Measurements from ENCODE around the gene HES6. TPM values are rescaled to one million over a fixed set of nuclear protein-coding genes. Genes with fewer than 3 reads are reported as not detected.
"Not testable (repeated sequence)": the region's sequence is repeated elsewhere in the genome, so short reads cannot be mapped to it uniquely, and the experiment has no call there.

HES6 gene
- total RNA-seq, 1 donor from 2014 or later = 1.8 TPM

DNA sequence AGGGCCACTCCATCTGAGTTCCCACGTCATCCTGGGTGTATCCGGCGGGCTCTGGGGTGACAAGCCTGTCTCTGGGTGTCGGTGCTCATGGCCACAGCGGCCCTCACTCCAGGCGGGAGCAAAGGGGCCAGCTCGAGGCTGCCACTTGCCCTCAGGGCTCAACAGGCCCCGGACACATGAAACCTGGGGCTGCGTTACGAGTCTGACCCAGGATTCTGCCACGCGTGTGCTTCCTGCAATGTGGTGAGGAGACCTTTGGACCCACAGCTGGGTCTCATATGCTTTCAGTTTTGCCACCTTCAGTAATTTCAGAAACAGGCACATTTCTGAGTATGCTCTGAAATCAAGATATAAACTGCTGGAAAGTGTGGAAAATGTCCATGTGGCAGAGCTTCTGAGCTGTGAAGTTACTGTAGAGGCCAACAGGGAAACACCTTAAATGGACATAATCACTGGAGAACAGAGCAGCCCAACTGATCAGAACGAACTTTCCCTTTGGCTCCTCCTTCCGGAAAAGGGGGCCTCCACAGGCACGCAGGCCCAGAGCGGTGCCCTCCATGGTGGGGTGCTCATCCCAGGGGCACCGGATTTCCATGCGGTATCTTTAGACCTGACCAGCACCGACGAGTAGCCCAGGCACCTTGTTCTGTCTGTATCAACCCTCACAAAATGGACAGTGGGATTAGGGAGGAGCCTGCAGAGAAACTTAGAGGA, 34.5 kb upstream of the HES6 start:
- intact Hi-C loops (cut with micrococcal nuclease) = no loop called here

DNA sequence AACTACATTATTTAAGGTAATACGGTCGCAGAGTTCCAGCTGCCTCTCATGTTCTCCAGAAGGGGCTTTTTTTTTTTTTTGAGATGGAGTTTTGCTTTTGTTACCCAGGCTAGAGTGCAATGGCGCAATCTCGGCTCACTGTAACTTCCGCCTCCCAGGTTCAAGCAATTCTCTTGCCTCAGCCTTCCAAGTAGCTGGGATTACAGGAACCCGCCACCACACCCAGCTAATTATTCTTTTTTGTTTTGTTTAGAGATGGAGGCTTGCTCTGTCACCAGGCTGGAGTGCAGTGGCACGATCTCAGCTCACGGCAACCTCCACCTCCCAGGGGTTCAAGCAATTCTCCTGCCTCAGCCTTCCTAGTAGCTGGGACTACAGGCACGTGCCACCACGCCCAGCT, 33.6 kb upstream of the HES6 start:
- intact Hi-C loops (cut with micrococcal nuclease) = not testable (repeated sequence)

DNA sequence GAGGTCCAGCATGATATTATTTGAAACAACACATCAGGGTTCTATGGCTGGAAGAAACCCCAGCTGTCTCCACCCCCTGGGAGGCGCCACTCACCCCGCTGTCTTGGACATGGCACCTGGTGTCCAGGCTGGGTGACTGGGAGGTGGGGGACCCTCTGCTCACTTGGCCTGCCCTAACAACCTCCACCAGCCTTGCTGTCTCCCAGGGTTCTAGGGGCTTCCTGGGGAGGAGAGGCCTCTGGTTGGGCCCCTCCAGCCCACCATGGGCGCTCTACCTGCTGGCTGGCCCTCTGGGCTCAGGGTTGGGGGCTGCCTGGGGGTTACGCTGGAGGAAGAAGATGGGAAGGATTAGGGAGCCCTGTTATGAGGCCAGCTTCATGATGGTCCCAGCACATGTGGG, 32.3 kb upstream of the HES6 start:
- intact Hi-C loops (cut with micrococcal nuclease) = no loop called here

DNA sequence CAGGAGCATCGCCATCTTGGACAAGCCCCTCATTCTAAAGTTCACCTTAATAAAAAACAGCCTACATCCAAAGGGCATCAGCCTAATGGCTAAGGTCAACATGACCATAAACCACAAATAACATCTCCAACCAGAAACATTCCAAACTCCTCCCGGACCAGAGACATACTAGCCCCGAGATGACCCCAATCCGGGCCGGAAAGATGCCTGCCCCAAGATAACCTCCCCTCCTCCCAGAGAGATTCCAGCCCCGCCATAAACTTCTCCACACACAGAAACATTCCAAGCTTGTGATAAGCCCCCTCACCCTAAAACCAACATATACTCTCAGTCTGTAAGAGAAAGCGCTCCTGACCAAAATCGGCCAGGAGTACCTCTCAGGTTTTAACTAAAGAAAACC, 31.8 kb upstream of the HES6 start:
- intact Hi-C loops (cut with micrococcal nuclease) = not testable (repeated sequence)

DNA sequence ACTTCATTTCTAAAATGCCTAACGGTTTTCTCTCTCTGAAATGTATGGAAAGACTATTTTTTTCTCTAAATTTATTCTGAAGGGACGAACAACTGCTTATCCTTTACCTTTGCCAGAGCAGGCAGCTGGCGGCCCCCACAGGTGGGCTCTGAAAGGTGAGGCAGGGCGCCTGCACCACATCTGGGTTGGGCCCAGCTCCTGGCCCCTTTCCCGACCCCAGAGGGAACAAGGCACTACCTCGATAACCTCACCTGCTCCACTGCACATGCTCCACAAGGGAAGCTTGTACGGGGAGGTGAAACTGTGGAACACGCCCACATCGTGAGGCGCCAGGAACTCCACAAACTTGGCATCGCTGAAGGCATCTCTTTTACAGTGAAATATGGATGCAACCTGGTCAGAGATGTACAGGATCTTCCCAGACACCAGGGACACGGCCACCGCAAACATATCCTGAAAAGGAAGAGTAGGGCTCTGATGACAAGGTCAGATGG, 31.3 kb upstream of the HES6 start:
- intact Hi-C loops (cut with micrococcal nuclease) = no loop called here

DNA sequence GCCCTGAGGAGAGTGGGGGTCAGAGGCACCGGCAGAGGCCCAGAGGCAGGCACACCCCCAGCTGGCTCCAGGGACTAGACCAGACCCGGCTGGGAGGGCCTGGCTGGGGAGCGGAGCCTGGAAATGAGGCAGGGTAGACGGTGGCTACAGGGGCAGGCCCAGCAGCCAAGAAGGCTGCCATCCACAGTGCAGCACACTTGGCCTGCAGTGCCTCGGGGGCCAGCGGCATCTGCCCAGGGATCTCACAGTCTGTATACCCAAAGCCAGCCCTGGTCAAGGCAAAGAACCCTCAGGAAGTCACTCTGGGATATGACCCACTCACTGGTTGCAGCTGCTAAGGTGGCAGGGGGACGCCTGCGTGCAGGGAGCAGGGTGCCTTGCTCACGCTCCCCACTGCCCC, 30.8 kb upstream of the HES6 start:
- intact Hi-C loops (cut with micrococcal nuclease) = no loop called here

DNA sequence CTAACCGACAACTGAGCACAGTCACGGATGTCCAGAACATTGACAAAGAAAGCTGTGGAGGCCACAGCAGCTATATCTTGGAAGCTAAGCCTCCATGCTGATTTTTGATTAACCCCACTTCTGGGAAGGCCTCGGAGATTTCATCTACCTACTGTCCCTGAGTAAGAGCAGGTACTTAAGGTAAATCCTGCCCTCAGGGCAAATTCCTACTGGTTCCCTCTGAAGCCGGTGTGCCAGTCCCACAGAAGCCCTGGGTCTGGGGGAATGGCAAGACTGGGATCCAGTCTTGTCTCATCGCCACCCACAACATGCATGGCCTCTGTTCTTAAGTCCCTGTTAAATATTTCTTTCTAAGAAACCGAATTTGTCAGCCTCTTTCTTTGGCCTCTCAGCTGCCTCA, 29.9 kb upstream of the HES6 start:
- intact Hi-C loops (cut with micrococcal nuclease) = loop anchor here (10.0 kb wide), 1 partner anchor 495 kb away; no protein-coding TSS in a partner anchor

DNA sequence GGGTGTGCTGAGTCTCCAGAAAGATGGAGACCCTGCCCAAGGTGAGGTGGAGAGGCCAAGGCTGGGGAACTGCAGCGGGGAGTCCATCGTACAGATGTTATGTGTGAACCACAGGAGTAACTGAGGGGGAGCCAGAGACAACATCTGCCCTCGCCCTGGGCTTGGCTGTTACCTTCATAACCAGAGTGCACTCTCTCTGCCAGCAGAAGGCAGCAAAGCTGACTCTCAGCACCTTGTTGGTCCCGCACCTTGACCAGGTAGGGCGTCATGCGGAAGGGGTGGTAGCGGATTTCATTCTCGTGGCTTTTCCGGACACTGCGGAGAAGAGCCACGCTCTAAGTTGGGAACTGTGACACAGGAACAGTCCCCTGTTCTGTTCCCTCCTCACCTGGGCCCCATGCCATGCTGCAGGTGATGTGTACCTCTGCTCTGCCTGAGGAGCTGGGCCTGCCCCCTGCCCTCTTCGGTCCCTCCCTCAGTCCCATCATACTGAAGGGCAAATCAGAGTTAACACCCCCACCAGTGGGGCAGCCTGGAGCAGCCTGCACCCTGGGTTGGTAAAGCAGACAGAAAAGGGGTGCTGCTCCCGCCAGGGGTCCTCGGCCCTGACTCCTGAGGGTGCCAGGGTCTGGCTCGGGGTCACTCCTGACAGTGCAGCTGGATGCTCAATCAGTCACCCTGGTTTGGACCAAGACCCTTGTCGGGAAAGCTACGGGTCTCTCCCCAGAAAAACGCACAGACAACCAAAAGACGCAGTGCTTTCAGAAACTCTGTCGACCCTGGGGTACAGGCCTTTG, 28.2 kb upstream of the HES6 start:
- intact Hi-C loops (cut with micrococcal nuclease) = loop anchor here (10.0 kb wide), 1 partner anchor 493 kb away; no protein-coding TSS in a partner anchor

DNA sequence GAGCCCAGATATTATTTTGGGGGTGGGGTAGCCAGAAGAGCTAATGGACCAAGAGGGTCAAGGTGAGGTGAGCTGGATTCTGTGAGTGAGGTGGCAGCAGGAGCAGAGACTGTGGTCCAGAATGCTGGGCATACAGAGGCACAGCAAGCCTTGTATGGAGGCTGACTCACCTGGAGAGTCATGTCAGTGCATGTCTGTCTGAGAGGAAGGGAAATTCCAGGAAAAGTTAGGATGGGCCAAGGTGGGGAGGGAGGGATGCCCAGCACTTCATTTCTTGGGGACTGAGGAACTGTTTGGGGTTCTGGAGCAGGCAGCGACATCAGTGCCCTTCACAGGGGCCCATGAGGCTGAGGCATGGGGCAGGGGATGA, 27.5 kb upstream of the HES6 start:
- intact Hi-C loops (cut with micrococcal nuclease) = loop anchor here (10.0 kb wide), 1 partner anchor 493 kb away; no protein-coding TSS in a partner anchor

DNA sequence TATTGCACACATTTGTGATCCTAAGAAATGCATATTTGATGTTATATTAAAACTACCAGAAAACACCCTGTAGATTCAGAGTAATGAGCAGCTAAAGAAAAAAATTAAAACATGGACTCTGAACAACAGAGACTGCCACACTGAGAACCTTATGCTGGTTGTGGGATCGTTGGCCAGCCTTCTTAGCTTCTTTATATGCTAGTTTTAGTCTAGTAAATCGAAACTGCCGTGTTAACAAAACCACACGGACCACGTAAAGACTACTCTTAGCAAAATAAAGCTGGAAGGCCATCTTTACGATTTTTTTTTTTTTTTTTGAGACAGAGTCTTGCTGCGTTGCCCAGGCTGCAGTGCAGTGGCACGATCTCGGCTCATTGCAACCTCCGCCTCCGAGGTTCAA, 25.8 kb upstream of the HES6 start:
- intact Hi-C loops (cut with micrococcal nuclease) = loop anchor here (10.0 kb wide), 1 partner anchor 491 kb away; no protein-coding TSS in a partner anchor

DNA sequence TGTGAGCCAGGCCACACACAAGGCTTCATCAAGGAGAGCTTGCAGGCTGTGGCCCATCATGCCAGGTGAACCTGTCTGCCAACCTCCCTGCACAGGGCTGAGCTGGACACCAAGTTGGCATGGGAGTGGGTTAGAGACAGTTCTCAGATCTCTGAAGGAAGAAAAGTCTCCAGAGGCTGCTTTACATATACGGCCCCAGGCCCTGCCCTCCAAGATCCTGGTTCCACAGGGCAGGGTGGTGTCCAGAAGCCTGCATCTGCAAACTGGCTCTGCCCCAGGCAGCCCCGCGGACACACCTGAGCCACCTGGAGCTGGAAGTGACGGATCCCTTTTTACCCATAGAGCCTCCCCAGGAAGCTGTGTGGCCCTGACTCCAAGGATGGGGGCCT, 24.2 kb upstream of the HES6 start:
- intact Hi-C loops (cut with micrococcal nuclease) = loop anchor here (10.0 kb wide), 1 partner anchor 489 kb away; no protein-coding TSS in a partner anchor

DNA sequence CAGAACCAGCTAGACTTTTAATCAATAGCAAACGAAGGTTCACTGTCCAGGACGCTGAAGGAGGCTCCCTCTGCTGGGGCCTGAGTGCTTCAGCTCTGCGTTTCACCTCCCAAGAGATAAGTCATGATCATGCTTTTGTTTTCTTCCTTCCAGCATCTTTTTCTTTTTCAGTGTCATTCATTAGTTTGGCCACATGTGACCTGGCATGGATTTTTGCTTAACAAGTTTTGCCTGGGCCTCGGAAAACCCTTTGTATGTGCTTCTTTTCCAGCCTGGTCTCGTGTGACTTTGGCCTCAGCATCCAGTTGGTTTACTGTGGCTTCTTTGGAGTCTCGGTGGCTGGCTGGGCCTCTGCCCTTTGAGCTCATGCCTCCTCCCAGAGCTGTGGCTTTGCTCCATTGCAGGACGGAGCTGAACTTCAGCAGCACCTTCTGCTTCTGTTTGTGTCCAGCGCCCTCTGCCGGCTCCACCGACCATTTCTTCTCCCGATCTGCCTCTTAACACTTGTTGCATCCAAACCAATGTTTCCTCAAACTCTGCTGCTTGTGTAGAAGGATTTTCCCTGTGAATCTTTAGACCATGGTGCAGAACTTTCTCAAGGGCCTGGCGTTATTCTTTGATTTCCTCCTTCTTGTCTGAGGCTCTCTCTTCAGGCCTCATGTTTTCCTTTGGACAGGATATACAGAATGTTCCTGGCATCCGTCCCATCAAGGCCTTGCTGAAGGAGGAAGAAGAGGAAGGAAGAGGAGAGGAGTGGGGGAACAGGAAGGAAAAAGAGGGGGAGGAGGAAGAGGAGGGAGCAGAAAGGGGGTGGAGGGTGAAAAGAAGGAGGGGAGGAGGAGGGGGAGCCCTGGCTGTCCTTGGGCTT, 23.6 kb upstream of the HES6 start:
- intact Hi-C loops (cut with micrococcal nuclease) = loop anchor here (1.0 to 10.0 kb wide), 9 partner anchors 23 to 751 kb away; partner anchors contain the start of genes HES6 and PER2

DNA sequence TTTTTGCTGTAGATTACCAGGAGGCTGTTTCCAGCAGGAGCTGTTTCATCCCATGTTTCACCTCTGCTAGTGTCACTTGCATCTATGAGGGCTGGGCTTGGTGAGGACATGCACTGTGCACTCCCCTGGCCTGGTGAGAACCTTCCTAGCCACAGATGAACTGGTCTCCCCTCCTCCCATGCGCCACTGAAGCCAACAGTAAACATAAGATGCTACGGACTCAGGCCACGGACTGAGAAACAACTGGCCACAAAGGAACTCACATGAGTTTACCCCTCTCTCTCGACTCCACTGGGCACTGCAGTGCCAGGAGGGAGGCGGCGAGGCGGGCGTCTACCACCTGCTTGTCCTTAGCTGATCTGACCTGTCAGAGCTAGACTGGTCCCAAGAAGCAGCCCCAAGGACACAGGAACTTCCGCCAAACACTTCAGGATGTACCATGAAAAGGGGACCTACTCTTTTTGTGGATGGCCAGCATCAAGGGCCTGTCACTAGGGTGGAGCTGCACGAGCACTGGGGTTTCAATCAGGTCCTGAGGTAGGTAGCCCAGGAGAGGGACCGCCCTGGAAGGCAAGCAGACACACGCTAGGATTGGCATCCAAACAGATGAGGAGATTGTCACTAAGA, 22.8 kb upstream of the HES6 start:
- intact Hi-C loops (cut with micrococcal nuclease) = loop anchor here (1.0 to 10.0 kb wide), 9 partner anchors 22 to 750 kb away; partner anchors contain the start of genes HES6 and PER2

DNA sequence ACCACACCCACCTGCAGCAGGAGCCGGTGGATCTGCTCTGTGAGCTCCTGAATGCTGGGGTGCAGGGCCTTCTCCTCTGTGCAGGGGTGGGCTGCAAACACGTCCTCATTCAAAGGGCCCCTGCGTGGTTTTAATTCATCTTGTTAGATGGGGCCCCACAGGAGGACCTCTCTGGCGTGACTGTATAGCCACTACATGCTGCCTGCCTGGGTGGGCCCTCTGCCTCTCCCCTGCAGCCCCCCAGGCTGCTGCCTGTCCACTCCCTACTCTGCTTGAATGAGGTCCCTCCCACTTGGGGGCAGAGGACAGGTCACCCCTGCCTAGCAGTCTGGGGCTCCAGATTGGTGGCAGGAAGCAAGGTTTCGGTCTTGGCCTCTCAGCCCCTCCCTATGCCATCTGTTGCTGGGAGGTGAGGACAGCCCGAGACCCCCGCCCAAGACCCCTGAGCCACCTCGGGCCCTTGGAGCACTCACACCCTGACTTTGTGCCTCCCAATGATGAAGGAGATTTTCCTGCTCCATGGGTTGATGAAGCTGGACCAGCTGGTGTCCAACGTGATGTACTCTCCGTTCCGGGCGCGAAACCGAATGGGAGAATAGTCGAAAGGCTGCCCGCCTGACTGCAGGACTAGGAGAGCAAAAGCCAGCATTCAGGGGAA, 22.0 kb upstream of the HES6 start:
- intact Hi-C loops (cut with micrococcal nuclease) = loop anchor here (2.0 to 10.0 kb wide), 3 partner anchors 21 to 749 kb away; partner anchors contain the start of gene HES6

DNA sequence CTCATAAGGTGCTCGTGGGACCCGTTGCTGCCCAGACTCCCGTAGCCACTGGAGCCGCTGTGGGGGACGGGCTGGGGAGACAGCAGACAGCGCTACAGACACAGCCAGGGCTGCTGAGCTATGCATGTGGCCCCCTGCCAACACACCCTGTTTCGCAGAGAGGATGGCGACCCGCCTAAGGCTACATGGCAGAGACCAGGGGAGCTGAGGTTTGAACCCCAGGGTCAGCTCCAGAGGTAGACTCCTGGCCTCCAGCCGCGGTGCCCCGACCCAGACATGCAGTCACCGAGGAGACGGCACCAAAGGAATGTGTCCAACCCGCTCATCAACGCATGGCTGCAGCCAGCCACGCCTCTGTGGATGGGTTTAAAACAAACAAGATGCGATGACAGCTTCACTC, 21.0 kb upstream of the HES6 start:
- intact Hi-C loops (cut with micrococcal nuclease) = loop anchor here (10.0 kb wide), 1 partner anchor 486 kb away; no protein-coding TSS in a partner anchor

DNA sequence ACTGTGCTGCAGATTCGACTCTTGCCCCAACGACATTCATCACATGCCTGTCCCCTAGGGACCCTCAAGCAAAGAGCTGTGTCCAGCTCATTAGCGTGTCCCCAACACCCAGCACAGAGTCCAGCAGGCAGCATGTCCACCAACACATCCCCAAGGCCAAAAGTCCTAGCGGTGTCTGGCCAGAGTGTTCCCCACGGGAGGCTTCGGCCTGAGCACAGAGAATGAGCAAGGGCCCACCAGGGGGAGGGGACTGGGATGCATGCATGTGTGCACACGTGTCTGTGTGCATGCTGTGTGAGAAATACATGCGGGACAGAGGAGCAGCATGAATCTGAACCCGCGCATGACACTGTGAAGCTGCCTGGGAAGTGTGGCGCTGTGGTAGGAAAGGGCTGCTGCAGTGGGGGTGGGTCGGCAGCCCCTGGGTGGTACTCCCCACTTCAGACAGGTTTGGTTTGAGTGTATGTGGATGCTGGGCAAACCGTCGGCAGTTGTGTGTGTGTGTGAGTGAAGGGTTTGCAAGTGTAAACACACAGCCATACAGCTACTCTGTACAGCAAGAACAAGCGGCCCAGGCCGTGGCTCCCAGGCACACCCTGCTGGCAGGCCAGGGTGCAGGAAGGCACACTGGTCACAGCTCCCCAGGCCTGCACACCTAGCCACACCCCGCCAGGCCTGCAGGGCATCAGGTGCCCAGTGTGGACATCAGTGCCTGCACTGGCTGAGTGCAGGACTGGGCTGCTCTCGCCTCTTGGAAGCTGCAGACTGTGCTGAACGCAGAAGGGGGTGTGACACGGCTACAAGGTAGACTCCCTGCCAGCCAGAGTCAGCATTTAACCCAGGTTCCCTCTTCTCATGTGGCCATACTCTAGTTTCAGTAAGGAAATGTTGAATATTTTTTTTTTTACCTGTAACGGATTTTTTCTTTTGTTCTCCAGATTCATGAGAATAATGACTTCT, 19.5 kb upstream of the HES6 start:
- intact Hi-C loops (cut with micrococcal nuclease) = loop anchor here (10.0 kb wide), 1 partner anchor 485 kb away; no protein-coding TSS in a partner anchor

DNA sequence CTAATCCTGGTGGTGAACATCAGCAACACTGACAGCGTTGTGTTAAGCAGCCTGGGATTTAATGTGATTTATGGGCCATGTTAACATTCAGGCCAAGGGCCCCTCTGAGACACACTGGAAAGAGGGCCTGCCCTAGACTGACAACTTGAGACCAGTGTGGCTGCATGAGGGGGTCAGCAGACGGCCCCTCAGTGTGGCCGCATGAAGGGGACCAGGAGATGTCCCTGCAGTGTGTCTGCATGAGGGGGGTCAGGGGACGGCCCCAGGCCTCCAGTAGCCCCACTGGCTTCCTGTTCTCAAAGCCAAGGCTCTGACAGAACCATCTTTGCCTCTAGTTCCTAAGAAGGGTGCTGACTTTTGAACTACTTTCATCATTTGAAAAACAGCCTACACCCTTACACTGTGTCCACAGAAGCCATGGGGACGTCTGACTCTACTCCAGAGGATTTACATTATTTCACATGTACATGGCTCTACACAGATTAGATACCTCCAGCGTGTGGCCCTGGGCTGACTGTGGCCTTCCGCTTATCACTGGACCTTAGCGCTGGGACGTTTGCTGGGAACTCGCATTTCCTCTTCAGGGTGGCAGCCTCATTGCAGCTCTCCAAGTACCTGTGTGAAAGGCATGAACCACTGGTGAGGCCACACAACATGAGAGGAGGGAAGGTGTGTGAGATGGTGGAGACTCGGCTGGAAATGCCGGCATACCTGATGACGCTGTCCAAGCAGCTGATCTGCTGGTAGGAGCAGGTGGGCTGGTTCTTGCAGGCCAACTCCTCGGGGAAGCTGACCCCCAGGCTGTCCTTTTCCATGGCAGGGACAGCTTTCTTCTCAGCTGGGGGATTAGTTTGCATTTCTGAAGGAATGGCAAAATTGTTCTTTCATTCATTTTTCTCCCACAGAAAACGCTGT, 18.2 kb upstream of the HES6 start:
- intact Hi-C loops (cut with micrococcal nuclease) = no loop called here
